ENCODE measurements around the gene RCSD1.

Gene RCSD1

DNA sequence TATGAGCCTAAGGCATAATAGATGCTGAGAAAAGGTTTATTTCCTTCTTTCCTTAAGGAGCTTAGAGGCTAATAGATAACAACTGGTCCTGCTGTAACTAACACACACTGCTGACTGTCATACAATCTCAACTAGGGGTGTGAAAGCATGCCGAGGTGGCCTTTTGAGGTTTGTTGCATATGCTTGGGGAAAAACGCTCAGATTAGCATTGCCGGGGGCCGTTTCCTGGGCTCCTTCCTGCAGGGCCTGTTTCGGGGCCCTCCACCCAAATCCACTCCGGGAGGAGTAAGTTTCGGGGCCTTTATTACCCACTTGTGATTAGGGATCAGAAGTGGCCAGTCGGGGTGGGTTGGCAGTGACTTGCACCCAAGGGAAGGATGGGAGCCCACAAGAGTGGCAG lies 27.2 kb upstream of the RCSD1 start:
- TF ChIP-seq CEBPB (IDR thresholded peaks at IDR 0.05) (no peak), EGR1 (IDR thresholded peaks at IDR 0.05) (no peak), TEAD4 (IDR thresholded peaks at IDR 0.05) (no peak), FOXM1 (IDR thresholded peaks at IDR 0.05; ENCODE audit: borderline replicate concordance, low read depth) (no peak), CREB1 (IDR thresholded peaks at IDR 0.05; ENCODE audit: low read depth) (no peak), EP300 (IDR thresholded peaks at IDR 0.05; ENCODE audit: borderline replicate concordance) (no peak), NFIC (IDR thresholded peaks at IDR 0.05) (no peak), MAX (IDR thresholded peaks at IDR 0.05) (no peak), TCF12 (IDR thresholded peaks at IDR 0.05; ENCODE audit: low read depth) (no peak), YY1 (IDR thresholded peaks at IDR 0.05; ENCODE audit: low read depth) (no peak), TAF1 (IDR thresholded peaks at IDR 0.05; ENCODE audit: low read depth) (no peak), RAD21 (IDR thresholded peaks at IDR 0.05; ENCODE audit: low read depth) (no peak), USF1 (IDR thresholded peaks at IDR 0.05) (no peak), ZBTB7A (IDR thresholded peaks at IDR 0.05; ENCODE audit: low read depth) (no peak)
- TF ChIP-seq, protein P1, sequence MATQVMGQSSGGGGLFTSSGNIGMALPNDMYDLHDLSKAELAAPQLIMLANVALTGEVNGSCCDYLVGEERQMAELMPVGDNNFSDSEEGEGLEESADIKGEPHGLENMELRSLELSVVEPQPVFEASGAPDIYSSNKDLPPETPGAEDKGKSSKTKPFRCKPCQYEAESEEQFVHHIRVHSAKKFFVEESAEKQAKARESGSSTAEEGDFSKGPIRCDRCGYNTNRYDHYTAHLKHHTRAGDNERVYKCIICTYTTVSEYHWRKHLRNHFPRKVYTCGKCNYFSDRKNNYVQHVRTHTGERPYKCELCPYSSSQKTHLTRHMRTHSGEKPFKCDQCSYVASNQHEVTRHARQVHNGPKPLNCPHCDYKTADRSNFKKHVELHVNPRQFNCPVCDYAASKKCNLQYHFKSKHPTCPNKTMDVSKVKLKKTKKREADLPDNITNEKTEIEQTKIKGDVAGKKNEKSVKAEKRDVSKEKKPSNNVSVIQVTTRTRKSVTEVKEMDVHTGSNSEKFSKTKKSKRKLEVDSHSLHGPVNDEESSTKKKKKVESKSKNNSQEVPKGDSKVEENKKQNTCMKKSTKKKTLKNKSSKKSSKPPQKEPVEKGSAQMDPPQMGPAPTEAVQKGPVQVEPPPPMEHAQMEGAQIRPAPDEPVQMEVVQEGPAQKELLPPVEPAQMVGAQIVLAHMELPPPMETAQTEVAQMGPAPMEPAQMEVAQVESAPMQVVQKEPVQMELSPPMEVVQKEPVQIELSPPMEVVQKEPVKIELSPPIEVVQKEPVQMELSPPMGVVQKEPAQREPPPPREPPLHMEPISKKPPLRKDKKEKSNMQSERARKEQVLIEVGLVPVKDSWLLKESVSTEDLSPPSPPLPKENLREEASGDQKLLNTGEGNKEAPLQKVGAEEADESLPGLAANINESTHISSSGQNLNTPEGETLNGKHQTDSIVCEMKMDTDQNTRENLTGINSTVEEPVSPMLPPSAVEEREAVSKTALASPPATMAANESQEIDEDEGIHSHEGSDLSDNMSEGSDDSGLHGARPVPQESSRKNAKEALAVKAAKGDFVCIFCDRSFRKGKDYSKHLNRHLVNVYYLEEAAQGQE (IDR thresholded peaks at IDR 0.05; ENCODE audit: low read depth) = no peak

DNA sequence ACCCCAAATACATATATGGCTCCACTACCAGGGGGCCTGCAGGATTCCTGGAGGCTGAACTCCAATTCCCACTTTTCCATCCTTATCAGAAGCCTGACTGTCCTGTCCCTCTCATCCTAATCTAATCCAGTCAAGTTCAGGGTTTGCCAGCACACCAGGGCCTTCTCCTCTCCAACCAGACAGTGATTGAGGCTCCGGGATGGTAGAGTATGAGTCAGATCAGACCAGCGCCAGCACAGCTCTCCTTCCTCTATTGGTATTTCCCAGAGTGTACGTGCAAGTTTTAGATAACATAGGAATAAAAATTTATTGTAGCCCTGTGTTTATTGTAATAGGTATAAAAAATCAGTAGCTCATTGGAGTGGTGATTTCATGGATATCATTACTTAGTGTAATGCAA lies 24.5 kb upstream of the RCSD1 start:
- TF ChIP-seq MAX (IDR thresholded peaks at IDR 0.05) = no peak
- TF ChIP-seq EGR1 (IDR thresholded peaks at IDR 0.05) = no peak
- no peak for TF ChIP-seq USF1 (IDR thresholded peaks at IDR 0.05)
- TF ChIP-seq EP300 (IDR thresholded peaks at IDR 0.05; ENCODE audit: borderline replicate concordance) = no peak
- no peak for TF ChIP-seq CREB1 (IDR thresholded peaks at IDR 0.05; ENCODE audit: low read depth)
- no peak for TF ChIP-seq ZBTB7A (IDR thresholded peaks at IDR 0.05; ENCODE audit: low read depth)
- TF ChIP-seq TCF12 (IDR thresholded peaks at IDR 0.05; ENCODE audit: low read depth) = no peak

- TF ChIP-seq YY1 (IDR thresholded peaks at IDR 0.05; ENCODE audit: low read depth) = no peak
- TF ChIP-seq CREB1 (IDR thresholded peaks at IDR 0.05; ENCODE audit: low read depth) = no peak
- no peak for TF ChIP-seq TAF1 (IDR thresholded peaks at IDR 0.05; ENCODE audit: low read depth)
- no peak for TF ChIP-seq FOXM1 (IDR thresholded peaks at IDR 0.05; ENCODE audit: borderline replicate concordance, low read depth)
- no peak for TF ChIP-seq CEBPB (IDR thresholded peaks at IDR 0.05)
- no peak for TF ChIP-seq TCF12 (IDR thresholded peaks at IDR 0.05; ENCODE audit: low read depth)
- no peak for TF ChIP-seq MAX (IDR thresholded peaks at IDR 0.05)
- TF ChIP-seq NFIC (IDR thresholded peaks at IDR 0.05) = no peak
- no peak for TF ChIP-seq RAD21 (IDR thresholded peaks at IDR 0.05; ENCODE audit: low read depth)
- TF ChIP-seq USF1 (IDR thresholded peaks at IDR 0.05) = no peak
- no peak for TF ChIP-seq TEAD4 (IDR thresholded peaks at IDR 0.05)
- TF ChIP-seq, protein P1 (IDR thresholded peaks at IDR 0.05; ENCODE audit: low read depth) = no peak
- no peak for TF ChIP-seq ZBTB7A (IDR thresholded peaks at IDR 0.05; ENCODE audit: low read depth)
- TF ChIP-seq EGR1 (IDR thresholded peaks at IDR 0.05) = no peak
These were observed 18.0 kb upstream of the RCSD1 start for GRCh38 chr1:167611983-167612382.

GRCh38 chr1:167612587-167613385 lies 17.2 kb upstream of the RCSD1 start:
- TF ChIP-seq, protein P1 (IDR thresholded peaks at IDR 0.05; ENCODE audit: low read depth) = no peak
- TF ChIP-seq TEAD4 (IDR thresholded peaks at IDR 0.05) = no peak
- TF ChIP-seq ZBTB7A (IDR thresholded peaks at IDR 0.05; ENCODE audit: low read depth) = no peak
- no peak for TF ChIP-seq CREB1 (IDR thresholded peaks at IDR 0.05; ENCODE audit: low read depth)
